ENCODE measurements around the gene ADCY2.

The ADCY2 gene

GRCh38 chr5:7445831-7446230 is 49.9 kb downstream of the ADCY2 start:
- DNase-seq: no peak

- no peak for DNase-seq
These were observed 51.0 kb downstream of the ADCY2 start for GRCh38 chr5:7446913-7447312.

GRCh38 chr5:7453947-7454346 is 58.0 kb downstream of the ADCY2 start:
- DNase-seq: no peak

- DNase-seq: no peak
These were observed 60.3 kb downstream of the ADCY2 start for GRCh38 chr5:7456206-7456605.

- DNase-seq: no peak
These were observed 65.4 kb downstream of the ADCY2 start for GRCh38 chr5:7461371-7461770.

GRCh38 chr5:7462758-7463157 is 66.8 kb downstream of the ADCY2 start:
- DNase-seq: no peak

- no peak for DNase-seq
These were observed 68.2 kb downstream of the ADCY2 start for GRCh38 chr5:7464182-7464581.

GRCh38 chr5:7467179-7467578 is 71.2 kb downstream of the ADCY2 start:
- DNase-seq: no peak

GRCh38 chr5:7468742-7469141 is 72.8 kb downstream of the ADCY2 start:
- no peak for DNase-seq

- no peak for DNase-seq
These were observed 75.8 kb downstream of the ADCY2 start for GRCh38 chr5:7471710-7472109.

- DNase-seq: no peak
These were observed 77.2 kb downstream of the ADCY2 start for GRCh38 chr5:7473115-7473514.

- DNase-seq: no peak
These were observed 77.8 kb downstream of the ADCY2 start for GRCh38 chr5:7473668-7474215.

GRCh38 chr5:7474821-7475403 is 79.0 kb downstream of the ADCY2 start:
- no peak for DNase-seq

GRCh38 chr5:7478459-7478858 is 82.5 kb downstream of the ADCY2 start:
- no peak for DNase-seq

- no peak for DNase-seq
These were observed 92.8 kb downstream of the ADCY2 start for GRCh38 chr5:7488734-7489133.

GRCh38 chr5:7492371-7492770 is 96.4 kb downstream of the ADCY2 start:
- DNase-seq: no peak

- no peak for DNase-seq
These were observed 97.1 kb downstream of the ADCY2 start for GRCh38 chr5:7493081-7493480.

- DNase-seq: no peak
These were observed 97.7 kb downstream of the ADCY2 start for GRCh38 chr5:7493622-7494021.

GRCh38 chr5:7494481-7495130 is 98.7 kb downstream of the ADCY2 start:
- no peak for DNase-seq

GRCh38 chr5:7495131-7495517 is 99.2 kb downstream of the ADCY2 start:
- DNase-seq: no peak

GRCh38 chr5:7500256-7500655 is 104.3 kb downstream of the ADCY2 start:
- no peak for DNase-seq

- no peak for DNase-seq
These were observed 105.1 kb downstream of the ADCY2 start for GRCh38 chr5:7501061-7501460.

GRCh38 chr5:7503564-7503963 is 107.6 kb downstream of the ADCY2 start:
- DNase-seq: no peak

GRCh38 chr5:7515284-7515914 is 119.5 kb downstream of the ADCY2 start:
- DNase-seq: no peak
